H1 (cell line): ENCODE results near the gene CDH22. TPM values are rescaled to one million over a fixed set of nuclear protein-coding genes. Genes with fewer than 3 reads are reported as not detected.

Experiments used
- CTCF ChIP-seq, 3 experiments: IDR thresholded peaks; 1 replicate in 2 of 3; 2 replicates in 1 of 3; pipeline versions ENCODE4 v1.5.1 to v1.6.1; 2011; ENCODE audit warnings: low read length in 3 of 3, mild to moderate bottlenecking in 3 of 3, inconsistent platforms in 2 of 3, low read depth in 1 of 3, moderate library complexity in 1 of 3; ENCODE audit not compliant: insufficient read depth in 1 of 3; ENCODE audit errors: control extremely low read depth in 1 of 3
- RFX5 ChIP-seq: IDR thresholded peaks from 2 replicates; pipeline ENCODE4 v1.6.1; 2011; ENCODE audit warnings: low read depth, low read length, improper control_type of control experiment, borderline replicate concordance
- USF2 ChIP-seq: IDR thresholded peaks from 2 replicates; pipeline ENCODE4 v1.6.1; 2011; ENCODE audit warnings: low read length, improper control_type of control experiment
- polyA plus RNA-seq, 7 experiments: library from polyadenylated mRNA; depleted of rRNA in 3 of 7; stranded (reverse) in 5 of 7; unstranded in 2 of 7; fragments of >200 nt in 5 of 7; fragments of 200-250 nt in 2 of 7; gene quantifications; 1 replicate in 5 of 7; 2 replicates in 1 of 7; 4 replicates in 1 of 7; pipeline versions ENCODE4 v1.2.1 to v1.2.3, GENCODE V29; 2011 to 2013; ENCODE audit warnings: missing spikeins in 2 of 7, mixed read lengths in 2 of 7
- total RNA-seq: library from RNA; stranded (reverse); fragmentation: NEBNext Ultra II Directional; extraction: Animal tissue kit (Norgen Biotek cat#: 25700); gene quantifications from 2 replicates; pipeline ENCODE4 v1.2.1, GENCODE V29; 2021

Gene CDH22
- total and polyA plus RNA-seq, 2 of the 8 experiments (the other 6 are each of a cell fraction or from before 2014, with no cell fraction given), result 0.35 to 0.39 TPM

- TF ChIP-seq CTCF (IDR thresholded peaks at IDR 0.05; ENCODE audit: control extremely low read depth in 1 of 3, insufficient read depth in 1 of 3, low read depth in 1 of 3, low read length in 3 of 3) (no peak), USF2 (0 out of 2 replicates have a peak, but pooled peaks have one; percentile 4), RFX5 (no peak)
These were observed 172.3 kb downstream of the CDH22 start (continued) for GRCh38 chr20:46135856-46136633.
